HG03565 (cell line): Measurements from ENCODE around the gene PANK2.
"Not testable (repeated sequence)": the region's sequence is repeated elsewhere in the genome, so short reads cannot be mapped to it uniquely, and the experiment has no call there.

Experiments used
- ATAC-seq: cut with Tn5 transposase; IDR thresholded peaks from one replicate; pipeline ENCODE4 v1.9.1; 2021; ENCODE audit warnings: mild to moderate bottlenecking, moderate library complexity; ENCODE audit not compliant: unreplicated experiment

The PANK2 gene

DNA sequence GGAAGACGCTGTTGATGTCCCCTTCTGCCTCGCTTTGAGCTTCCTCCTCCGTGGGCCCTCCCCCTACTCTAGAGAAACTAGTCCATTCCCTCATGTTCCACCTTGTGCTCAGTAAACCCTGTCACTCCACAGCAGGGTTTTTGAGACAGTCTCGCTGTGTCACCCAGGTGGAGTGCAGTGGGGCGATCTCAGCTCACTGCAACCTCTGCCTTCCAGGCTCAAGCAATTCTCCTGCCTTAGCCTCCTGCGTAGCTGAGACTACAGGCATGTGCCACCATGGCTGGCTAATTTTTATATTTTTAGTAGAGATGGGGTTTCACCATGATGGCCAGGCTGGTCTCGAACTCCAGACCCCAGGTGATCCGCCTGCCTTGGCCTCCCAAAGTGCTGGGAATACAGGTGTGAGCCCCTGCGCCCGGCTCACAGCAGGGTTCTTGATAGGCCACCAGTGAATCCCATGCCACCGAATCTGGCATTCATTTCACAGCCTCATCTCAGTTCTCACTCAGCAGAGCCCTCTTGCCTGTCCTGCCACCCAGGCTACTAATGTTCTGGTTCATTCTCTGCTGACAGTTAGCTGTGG lies 36.0 kb downstream of the PANK2 start:
- no peak for ATAC-seq

DNA sequence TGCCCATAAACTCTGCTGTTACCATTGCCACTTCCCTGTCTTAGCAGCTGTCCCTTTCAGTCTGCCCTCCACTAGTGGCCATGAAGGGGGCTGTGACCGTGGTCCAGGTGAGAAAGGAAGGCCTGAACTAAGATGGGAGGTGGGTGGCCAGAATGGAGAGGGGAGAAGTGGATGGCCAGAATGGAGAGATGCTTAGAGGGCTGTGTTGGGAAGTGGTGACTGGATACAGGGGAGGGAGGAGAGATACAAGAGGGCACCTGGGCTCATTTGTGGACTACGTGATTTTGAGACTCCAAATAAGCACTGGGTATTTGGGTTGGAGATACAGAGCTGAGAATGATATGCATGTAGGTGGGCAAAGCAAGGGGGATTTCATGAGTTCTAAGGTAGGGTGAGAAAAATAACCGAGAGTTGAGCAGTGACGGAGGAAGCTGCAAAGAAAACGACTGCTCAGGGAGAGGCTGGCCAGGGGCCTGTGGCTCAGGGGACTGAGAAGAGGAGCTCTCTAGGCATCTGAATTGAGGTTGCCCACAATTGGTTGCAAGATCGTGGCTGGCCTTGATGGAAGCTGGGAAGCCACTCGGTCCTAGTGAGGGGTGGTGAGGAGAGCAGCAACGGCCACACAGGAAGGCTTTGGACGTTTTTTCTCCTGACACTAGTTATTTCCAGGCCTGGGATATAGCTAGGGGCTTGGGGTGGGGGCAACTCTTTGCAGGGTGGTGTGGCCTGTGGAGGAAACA lies 36.9 kb downstream of the PANK2 start:
- ATAC-seq = no peak

DNA sequence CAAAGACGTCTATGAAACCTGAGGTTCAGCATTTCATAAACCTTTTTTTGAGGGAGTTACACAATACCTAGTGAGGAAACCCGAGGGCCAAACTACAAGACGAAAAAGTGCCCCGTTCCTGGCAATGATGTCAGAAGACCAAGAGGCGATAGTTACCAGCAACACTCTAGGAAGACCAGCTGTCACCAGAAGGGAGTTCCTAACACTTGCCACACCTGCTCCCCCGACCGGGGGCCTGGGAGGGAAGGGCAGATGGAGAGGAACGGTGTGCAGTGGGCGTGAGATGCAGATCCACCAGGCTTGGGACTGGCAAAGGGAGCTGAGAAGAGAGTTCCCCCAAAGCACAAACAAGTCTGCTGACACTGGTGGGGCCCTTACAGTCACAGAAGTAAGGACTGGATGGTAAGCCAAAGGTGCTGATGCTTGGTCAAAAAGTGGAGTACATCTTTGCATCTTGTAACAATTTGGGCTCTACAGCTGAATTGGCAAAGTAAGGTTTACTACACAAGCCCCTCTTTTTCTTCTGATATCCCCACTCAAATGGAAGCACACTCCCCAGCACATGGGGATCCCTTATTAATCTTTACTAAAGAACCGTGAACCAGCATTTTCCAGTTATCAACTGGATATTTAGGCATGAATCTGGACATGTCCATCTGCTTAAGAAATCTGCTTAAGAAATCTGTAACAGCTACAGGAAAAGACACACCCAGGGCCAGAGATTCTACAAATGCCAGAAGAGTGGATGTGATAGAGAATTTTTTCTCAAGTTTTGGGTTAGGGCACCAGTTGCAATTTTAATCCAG lies 38.5 kb downstream of the PANK2 start:
- no peak for ATAC-seq

- ATAC-seq = no peak
These were observed 40.5 kb downstream of the PANK2 start for GRCh38 chr20:3929713-3930060.

- ATAC-seq = no peak
These were observed 41.3 kb downstream of the PANK2 start for GRCh38 chr20:3930265-3931206.

- ATAC-seq = no peak
These were observed 42.5 kb downstream of the PANK2 start for GRCh38 chr20:3931664-3932063.

DNA sequence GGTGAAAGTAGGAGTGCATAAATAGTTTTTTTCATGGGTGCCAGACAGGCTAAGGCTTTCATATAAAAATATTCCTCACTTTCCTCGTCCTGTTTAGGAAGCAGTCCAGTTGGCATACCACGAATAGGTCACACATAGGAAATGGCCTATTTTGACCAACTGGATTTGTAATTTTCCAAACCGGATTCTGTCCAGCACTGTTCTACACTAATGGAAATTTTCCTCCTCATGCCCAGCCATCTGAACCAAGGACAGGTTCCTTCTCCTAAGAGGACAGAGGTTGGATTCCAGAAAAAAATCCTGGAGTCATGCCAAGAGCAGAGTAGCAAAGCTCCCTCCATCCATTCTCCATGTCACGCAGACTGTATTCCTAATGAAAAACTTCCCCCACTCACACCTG lies 43.1 kb downstream of the PANK2 start:
- no peak for ATAC-seq

DNA sequence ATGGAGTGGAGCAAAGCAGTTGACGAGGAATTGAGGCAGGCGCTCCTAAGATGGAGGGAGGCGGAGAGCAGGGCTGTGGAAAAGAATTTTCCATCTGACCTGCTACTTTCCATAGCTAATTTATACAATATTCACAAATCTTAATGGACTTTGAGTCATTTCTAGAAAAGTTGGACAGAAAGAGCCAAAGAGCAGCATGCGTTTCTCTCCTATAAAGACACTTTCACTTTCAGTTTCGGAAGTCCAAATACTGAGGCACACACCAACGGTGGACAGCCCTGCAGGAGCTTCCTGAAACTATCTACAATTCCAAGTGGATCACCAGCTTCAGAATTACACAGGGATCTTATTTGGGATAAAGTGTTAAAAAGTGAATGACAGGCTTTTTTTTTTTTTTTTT lies 43.5 kb downstream of the PANK2 start:
- ATAC-seq = no peak

- ATAC-seq = no peak
These were observed 44.0 kb downstream of the PANK2 start for GRCh38 chr20:3933218-3933617.

GRCh38 chr20:3934624-3935023 lies 45.4 kb downstream of the PANK2 start:
- ATAC-seq = no peak

DNA sequence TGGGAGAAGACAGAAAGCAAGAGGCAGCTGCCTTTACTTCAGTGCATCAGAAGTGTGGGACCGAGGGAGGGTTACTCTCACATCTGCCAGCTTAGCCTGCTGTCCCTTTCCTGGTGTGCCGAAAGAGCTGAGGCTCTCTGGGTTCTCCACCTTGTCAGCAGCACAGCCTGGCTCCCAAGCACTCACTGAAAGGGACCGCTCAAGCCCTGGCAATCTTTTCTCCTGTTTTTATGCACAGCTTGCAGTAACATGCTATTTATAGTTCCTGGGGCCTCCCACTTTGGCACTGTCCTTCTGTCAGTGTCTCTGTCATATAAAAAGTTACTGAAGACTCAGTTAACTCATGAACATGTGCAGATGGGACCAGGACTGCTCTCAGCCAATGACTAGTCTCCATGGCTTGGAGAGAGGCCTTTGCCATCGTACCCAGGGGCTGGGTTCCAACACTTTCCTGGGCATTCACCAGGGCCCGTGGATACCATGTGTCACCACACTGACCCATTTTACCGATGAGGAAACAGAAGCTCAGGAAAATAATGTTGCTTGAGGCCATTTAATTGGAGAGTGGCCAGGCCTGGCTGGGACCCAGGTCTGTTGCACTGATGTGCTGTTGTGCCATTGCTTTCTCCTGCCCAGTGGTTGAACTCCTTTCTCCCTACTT lies 46.2 kb downstream of the PANK2 start:
- ATAC-seq = no peak

DNA sequence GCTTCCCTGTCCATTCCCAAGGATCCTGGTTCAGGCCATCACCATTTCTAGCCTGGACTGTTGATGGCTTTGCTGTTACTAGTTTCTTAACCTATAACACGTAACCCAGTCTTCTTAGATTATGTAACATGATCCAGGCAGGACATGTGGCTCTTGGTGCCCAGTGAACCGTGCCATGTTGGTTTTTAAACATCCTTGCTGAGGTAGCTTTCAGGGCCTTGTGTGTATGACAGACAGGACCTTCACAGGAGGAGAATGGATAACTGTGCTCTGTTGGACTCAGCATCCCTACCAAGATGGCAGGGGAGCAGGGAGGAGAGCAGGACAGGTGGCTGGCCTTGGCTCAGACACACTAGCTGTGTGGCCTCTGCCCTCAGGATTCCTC lies 46.8 kb downstream of the PANK2 start:
- ATAC-seq = no peak

- ATAC-seq = no peak
These were observed 48.4 kb downstream of the PANK2 start for GRCh38 chr20:3937618-3938017.

GRCh38 chr20:3940905-3941304 lies 51.7 kb downstream of the PANK2 start:
- no peak for ATAC-seq

DNA sequence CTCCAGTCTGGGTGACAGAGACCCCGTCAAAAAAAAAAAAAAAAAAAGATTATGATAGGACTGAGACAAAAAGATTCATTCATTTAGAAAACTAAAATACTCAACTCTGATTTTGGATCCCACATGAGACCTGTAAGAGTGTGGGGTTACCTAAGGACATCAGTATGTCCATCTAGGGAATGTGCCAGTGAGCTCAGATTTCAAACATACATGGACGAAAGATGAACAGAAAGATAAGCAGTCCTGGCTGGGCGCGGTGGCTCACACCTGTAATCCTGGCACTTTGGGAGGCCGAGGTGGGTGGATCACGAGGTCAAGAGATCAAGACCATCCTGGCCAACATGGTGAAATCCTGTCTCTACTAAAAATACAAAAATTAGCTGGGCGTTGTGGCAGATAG lies 57.5 kb downstream of the PANK2 start:
- ATAC-seq = not testable (repeated sequence)

DNA sequence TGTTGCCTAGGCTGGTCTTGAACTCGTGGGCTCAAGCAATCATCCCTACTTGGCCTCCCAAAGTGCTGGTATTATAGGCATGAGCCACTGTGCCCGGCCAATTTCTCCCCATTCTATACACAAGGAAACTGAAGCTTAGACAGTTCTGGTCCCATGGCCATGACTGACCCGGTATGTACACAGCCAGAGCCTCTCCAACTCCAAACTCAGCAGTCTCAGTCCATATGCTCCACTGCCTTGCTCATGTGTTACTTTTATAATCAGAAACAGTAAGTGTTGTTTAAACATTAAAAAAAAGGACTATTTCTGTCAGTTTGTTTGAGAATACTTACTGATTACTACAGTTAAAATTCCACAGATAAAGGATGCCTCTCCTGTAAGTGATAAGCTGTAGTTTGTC lies 75.5 kb downstream of the PANK2 start:
- no peak for ATAC-seq

DNA sequence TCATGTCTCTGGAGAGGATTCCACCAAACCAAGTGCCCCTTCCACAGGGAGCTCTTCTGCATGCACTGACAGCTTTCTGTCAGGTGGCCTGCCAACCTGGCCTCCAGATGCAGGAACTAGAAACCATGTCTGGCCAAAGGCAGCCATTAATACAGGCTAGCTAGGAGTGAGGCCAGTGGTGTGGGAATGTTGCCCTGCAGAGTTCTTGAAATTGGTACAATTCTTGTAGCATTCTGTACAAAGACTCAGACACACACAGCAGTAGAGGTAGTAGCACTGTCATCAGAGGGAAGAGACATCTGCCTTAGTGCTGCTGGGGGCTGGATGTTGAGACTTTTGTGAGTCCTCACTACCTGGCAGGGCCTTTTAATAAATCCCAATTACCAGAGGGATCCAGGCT lies 77.4 kb downstream of the PANK2 start:
- ATAC-seq = no peak

GRCh38 chr20:3970016-3970415 lies 80.8 kb downstream of the PANK2 start:
- ATAC-seq = no peak

- no peak for ATAC-seq
These were observed 82.0 kb downstream of the PANK2 start for GRCh38 chr20:3971145-3971544.

- no peak for ATAC-seq
These were observed 83.0 kb downstream of the PANK2 start for GRCh38 chr20:3972161-3972560.

DNA sequence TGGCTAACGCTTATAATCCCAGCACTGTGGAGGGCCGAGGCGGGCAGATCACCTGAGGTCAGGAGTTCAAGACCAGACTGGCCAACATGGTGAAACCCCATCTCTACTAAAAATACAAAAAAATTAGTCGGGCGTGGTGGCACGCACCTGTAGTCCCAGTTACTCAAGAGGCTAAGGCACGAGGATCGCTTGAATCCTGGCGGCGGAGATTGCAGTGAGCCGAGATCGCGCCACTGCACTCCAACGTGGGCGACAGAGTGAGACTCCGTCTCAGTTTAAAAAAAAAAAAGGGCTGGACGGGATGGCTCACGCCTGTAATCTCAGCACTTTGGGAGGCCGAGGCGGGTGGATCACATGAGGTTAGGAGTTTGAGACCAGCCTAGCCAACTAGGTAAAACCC lies 83.4 kb downstream of the PANK2 start:
- ATAC-seq = not testable (repeated sequence)
